ENCODE measurements around the gene GDF11.
A peak's percentile ranks its signal among the peaks of the same experiment; 100 is the strongest.

The GDF11 gene

GRCh38 chr12:55723516-55724225 lies 19.3 kb upstream of the GDF11 start:
- no peak for DNase-seq (ENCODE audit: low spot score)

- DNase-seq (ENCODE audit: low spot score), result no peak
Measured at GRCh38 chr12:55724226-55724939, 18.5 kb upstream of the GDF11 start.

DNA sequence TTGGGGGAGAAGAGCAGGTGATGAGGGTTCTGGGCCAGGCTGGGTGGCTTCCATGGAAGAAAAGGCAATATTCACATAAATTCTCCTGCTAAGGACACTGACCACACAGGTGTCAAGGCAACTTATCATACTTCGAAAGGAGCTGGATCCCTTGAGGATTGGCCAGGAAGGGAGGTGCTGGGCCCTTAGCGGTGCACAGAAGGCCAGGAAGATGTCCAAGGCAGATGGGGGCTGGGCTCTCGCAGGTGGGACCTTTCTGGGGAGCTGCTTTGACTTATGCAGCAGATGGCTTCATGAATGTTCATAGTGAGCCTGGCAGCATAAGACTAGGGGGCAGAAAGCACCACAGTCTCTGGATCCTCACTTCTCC lies 18.0 kb upstream of the GDF11 start:
- DNase-seq (ENCODE audit: low spot score), result no peak

- no peak for DNase-seq (ENCODE audit: low spot score)
Measured at GRCh38 chr12:55725556-55725955, 17.4 kb upstream of the GDF11 start.

DNA sequence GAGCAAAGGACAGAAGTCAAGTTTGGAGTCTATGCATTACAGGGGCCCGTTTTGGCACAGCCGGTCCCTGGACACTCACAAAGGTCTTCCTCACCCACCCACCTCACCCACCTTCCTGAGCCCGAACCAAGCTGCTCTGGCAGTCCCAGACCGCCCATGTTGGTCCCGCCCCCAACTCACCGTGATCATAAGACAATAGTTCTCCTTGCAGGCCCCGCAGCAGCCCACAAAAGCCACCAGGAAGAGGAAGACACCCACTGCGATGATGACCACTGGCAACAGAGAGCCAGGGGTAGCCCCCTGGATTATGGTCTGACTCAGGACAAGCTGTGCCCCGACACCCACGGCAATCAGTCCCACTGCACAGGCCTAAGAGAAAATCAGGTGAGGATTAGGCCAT lies 16.0 kb upstream of the GDF11 start:
- no peak for DNase-seq (ENCODE audit: low spot score)

GRCh38 chr12:55727643-55728185 lies 15.2 kb upstream of the GDF11 start:
- DNase-seq (ENCODE audit: low spot score), result no peak

GRCh38 chr12:55728186-55728938 lies 14.6 kb upstream of the GDF11 start:
- DNase-seq (ENCODE audit: low spot score), result no peak

DNA sequence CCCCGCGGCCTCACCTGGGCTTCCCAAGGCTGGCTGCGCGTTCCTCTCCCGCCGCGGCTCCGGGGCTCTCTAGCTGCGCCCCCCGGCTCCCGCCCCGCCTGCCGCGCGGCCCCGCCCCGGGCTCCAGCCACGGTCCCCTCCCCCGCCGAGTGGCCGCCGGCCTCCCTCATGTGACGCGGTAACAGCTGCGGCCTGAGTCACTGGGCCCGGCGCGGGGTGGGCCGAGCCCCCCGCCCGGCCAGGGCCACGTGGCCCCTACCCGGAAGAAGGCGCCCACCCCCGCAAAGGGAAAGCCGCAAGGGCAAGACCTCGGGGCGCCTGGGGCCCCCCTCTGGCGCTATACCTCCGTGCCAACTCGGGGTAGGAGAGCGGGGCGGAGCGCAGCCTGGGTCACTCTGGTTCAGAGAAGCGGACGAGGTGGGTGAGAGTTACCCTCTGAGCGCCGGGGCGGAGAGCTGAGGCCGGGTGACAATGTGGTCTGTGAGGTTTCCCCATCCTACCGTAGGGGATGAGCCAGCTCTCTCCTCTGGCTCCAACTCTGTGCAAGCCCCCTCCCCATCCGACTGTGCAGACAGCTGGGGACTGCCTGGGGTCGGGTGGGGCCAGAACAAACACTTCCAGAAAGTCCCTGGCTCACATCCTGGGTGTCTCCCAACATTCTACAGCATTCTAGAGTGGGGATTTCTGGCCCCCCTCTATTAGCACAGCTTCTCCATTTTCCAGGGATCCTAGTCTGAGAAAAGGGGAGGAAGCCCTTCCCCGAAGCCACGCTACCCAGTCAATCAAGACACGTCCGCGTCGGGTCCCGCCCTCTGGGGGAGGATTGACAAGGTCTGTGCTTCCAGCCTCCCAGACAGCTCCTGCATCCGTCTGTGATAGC lies 13.7 kb upstream of the GDF11 start, which contains the start of gene CD63:
Gene CD63, minus strand, starts transcription at position 71 of the 880 bp plus-strand sequence. CDS start 668 bp downstream, outside the sequence.
- peak; percentile 85 for DNase-seq (ENCODE audit: low spot score)

DNA sequence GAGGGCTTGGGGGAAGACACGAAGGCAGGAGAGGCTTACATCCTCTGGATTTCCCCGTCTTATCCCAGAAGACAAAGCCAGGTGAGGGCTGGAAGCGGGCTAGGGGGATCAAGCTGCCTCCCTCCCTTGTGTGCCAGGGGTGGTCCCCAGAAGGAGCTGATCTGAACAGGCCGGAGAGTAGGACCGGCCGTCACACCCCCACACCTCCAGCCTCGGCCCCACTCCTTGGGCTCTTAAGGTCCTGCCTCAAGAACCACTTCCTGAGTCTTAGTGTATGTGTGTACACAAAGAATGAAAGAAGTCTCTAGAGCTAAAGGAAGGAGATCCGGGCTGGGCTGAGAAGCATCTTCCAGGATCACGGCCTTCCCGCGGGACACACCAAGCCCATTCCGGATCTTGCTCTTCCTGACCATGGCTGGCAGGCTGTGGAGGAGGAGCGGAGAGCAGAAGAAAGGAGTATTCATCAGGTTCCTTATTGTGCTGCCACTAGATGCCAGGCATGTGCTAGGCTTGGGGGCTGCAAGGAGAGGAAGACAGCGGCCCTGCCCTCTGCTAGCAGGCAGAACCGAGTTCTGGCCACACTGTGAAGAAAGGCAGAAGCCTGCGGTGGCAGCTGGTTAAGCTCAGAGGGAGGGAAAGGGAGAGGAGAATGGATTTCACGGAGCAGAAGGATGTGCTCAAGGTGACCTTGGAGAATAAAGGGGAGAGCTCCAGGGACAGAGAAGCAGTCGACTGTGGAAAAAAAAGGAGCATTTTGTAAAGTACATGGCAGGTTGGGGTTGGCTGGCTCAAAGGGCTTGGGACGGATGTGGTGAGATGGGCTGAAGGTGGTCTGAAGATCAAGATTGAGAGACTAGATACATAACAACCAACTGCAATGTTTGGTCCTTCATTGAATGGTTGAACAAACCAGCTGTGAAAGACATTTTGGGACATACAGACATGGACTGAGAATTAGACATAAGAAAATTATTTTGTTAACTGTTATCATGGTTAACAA lies 12.8 kb upstream of the GDF11 start:
- peak; percentile 58 for DNase-seq (ENCODE audit: low spot score)

DNA sequence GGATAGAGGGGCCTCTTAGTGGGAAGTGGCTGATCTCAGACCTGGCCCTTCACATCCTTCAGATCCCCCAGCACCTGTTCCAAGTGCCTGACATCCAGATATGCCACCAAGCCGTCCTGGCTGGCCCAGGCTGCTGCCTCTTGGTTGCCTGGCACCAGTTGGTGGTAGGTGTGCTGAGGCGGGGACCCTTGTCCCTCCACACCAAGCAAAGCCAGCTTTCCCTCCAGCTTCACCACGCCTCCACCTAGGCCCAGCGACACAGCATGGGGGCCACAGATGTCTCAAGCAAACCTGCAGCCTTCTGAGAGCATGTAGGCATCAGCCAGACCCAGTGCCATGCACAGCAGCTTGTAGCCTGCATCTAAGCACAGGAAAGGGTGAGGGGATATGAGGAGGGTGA lies 10.6 kb upstream of the GDF11 start:
- DNase-seq (ENCODE audit: low spot score), result no peak

- DNase-seq (ENCODE audit: low spot score), result no peak
Measured at GRCh38 chr12:55733021-55733555, 9.8 kb upstream of the GDF11 start.

- DNase-seq (ENCODE audit: low spot score), result no peak
Measured at GRCh38 chr12:55733858-55734257, 9.1 kb upstream of the GDF11 start.

DNA sequence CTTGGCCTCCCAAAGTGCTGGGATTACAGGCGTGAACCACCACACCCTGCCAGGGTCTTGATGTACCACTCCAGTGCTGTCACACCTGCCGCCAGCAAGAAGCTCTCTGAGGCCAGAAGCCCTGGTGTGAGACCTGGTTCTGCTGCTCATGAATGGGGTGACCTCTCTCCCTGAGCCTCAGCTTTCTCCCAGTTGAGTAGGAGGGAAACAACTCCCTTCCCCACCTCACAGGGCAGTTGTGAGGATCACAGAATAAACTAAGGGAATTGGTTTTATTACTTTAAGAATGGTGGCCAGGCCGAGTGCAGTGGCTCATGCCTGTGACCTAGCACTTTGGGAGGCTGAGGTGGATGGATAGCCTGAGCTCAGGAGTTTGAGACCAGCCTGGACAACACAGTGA lies 8.3 kb upstream of the GDF11 start:
- no peak for DNase-seq (ENCODE audit: low spot score)

- DNase-seq (ENCODE audit: low spot score), result no peak
Measured at GRCh38 chr12:55736076-55736475, 6.8 kb upstream of the GDF11 start.

DNA sequence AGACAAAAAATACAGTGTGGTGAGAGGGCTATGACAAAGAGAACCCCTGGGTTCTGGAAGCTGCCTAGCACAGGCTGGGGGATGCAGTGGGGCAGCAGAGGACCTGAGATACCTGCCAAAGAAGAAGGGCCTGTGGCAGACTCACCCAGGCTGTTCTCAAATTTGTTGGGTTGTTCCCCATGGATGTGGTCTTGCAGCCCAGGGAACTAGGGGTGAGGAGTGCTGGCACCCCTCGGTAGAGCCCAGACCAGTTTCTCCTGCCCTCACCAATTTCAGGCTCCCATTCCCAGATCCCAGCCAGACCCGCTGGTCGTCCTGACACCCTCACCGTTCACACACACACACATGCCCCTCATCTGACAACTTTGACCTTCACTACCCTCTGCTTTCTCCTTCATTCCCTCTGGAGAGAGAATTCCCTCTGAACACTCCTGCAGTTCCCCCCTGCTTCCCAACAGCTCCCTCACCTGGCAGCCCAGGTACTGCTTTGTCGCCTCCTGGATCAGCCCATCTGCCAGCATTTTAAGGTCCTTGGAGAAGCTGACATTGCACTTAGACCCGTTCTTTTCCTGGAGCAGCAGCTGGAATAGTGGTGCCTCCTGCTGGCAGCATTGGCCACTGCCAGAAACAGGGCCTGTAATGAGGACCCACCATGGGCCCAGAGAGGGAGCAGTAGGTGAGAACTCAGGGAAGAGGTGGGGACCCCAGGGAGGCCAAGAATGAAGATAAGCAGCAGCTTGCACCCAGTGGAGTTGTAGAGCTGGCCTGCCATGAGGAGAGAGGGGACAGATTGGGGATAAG lies 5.9 kb upstream of the GDF11 start:
- peak; percentile 73 for DNase-seq (ENCODE audit: low spot score)

- no peak for DNase-seq (ENCODE audit: low spot score)
Measured at GRCh38 chr12:55737581-55738122, 5.3 kb upstream of the GDF11 start.

- peak; percentile 86 for DNase-seq (ENCODE audit: low spot score)
Measured at GRCh38 chr12:55738123-55739024, 4.5 kb upstream of the GDF11 start.

- DNase-seq (ENCODE audit: low spot score), result no peak
Measured at GRCh38 chr12:55739025-55739378, 3.9 kb upstream of the GDF11 start.
